B cell (primary cell): ENCODE measurements around the gene ROR2. TPM values are rescaled to one million over a fixed set of nuclear protein-coding genes. Genes with fewer than 3 reads are reported as not detected.

Experiments
- ATAC-seq: fragments of 200-7000 bp; cut with Tn5 transposase; one replicate; pipeline ENCODE4 v1.10.0; 2021; ENCODE audit warnings: low read depth, mild to moderate bottlenecking, moderate number of reproducible peaks, moderate library complexity
- CTCF ChIA-PET: fragments of 350-600 bp; sonication (Branson Sonifier 250); formaldehyde crosslinking; loops from one replicate; lab custom pipeline; 2021; ENCODE audit warnings: antibody characterized with exemption, inconsistent platforms; lab: Charles Lee
- POLR2A ChIA-PET: fragments of 350-600 bp; sonication (Branson Sonifier 250); formaldehyde crosslinking; loops from one replicate; lab custom pipeline; 2021; ENCODE audit warnings: antibody characterized with exemption; lab: Charles Lee
- DNase-seq: peaks from one replicate; pipeline ENCODE4 v3.0.0; 2013
- H2AFZ ChIP-seq: 2 replicates; pipeline ENCODE4 v1.6.1; 2012; ENCODE audit warnings: mild to moderate bottlenecking, low read depth, low read length; ENCODE audit not compliant: insufficient read depth, poor library complexity, severe bottlenecking
- H3K27ac ChIP-seq, 2 donors: 1 replicate in 1 of 2; 2 replicates in 1 of 2; pipeline ENCODE4 v1.5.1; 2012 to 2013; ENCODE audit warnings: low read length in 2 of 2, mild to moderate bottlenecking in 2 of 2, moderate library complexity in 1 of 2
- H3K27me3 ChIP-seq, 4 experiments: fragments of 200-600 bp in 1 of 4; sonication (generic) in 1 of 4; replicated peaks in 1 of 4; 1 replicate in 2 of 4; 2 replicates in 2 of 4; pipeline versions ENCODE4 v1.6.1 to v1.7.0; 2013 to 2016; ENCODE audit warnings: low read length in 3 of 4, mild to moderate bottlenecking in 2 of 4, mixed read lengths in 1 of 4, moderate library complexity in 1 of 4; ENCODE audit not compliant: insufficient read depth in 4 of 4, control insufficient read depth in 3 of 4; ENCODE audit errors: control extremely low read depth in 1 of 4
- H3K36me3 ChIP-seq, 2 experiments: replicated peaks in 1 of 2; 1 replicate in 1 of 2; 2 replicates in 1 of 2; pipeline versions ENCODE4 v1.6.1 to v1.7.1; 2013; ENCODE audit warnings: low read length in 1 of 2; ENCODE audit not compliant: insufficient read depth in 2 of 2, control insufficient read depth in 1 of 2; ENCODE audit errors: control extremely low read depth in 1 of 2, extremely low read depth in 1 of 2
- H3K4me1 ChIP-seq, 2 donors: fragments of 200-600 bp in 1 of 2; sonication (generic) in 1 of 2; 1 replicate in 1 of 2; 2 replicates in 1 of 2; pipeline versions ENCODE4 v1.5.1 to v1.6.1; 2013 to 2017; ENCODE audit warnings: low read length in 2 of 2; ENCODE audit not compliant: control insufficient read depth in 2 of 2, insufficient read depth in 2 of 2
- H3K4me2 ChIP-seq: replicated peaks from 2 replicates; pipeline ENCODE3; 2012; ENCODE audit warnings: mild to moderate bottlenecking, low read depth, low read length; ENCODE audit not compliant: poor library complexity, severe bottlenecking
- H3K4me3 ChIP-seq, 5 experiments: fragments of 200-600 bp in 1 of 5; sonication (generic) in 1 of 5; 1 replicate in 3 of 5; 2 replicates in 2 of 5; pipeline versions ENCODE4 v1.5.1 to v1.7.0; 2011 to 2016; ENCODE audit warnings: low read length in 4 of 5, mild to moderate bottlenecking in 4 of 5, low read depth in 2 of 5, control low read depth in 1 of 5, moderate library complexity in 1 of 5; ENCODE audit not compliant: insufficient read depth in 1 of 5; ENCODE audit errors: control extremely low read depth in 1 of 5, extremely low read depth in 1 of 5
- H3K79me2 ChIP-seq: fragments of 200-600 bp; sonication (generic); one replicate; pipeline ENCODE4 v1.6.0; 2016; ENCODE audit warnings: low read length; ENCODE audit not compliant: control insufficient read depth, insufficient read depth
- H3K9ac ChIP-seq: fragments of 200-600 bp; sonication (generic); 2 replicates; pipeline ENCODE4 v1.6.1; 2017; ENCODE audit warnings: mild to moderate bottlenecking, low read length, moderate library complexity
- H3K9me3 ChIP-seq, 3 donors: one replicate each; pipeline versions ENCODE4 v1.6.1 to v1.7.1; 2013; ENCODE audit warnings: low read length in 2 of 3; ENCODE audit not compliant: control insufficient read depth in 2 of 3, insufficient read depth in 1 of 3; ENCODE audit errors: control extremely low read depth in 1 of 3
- H4K20me1 ChIP-seq: 2 replicates; pipeline ENCODE4 v1.6.0; 2012; ENCODE audit warnings: mild to moderate bottlenecking, low read length; ENCODE audit not compliant: insufficient read depth, control insufficient read depth, poor library complexity, severe bottlenecking
- H3K27ac Mint-ChIP-seq: one replicate; pipeline ENCODE4 v1.8.0; 2021; ENCODE audit warnings: mixed read lengths
- H3K27me3 Mint-ChIP-seq: one replicate; pipeline ENCODE4 v1.8.0; 2021; ENCODE audit warnings: mixed read lengths
- H3K4me1 Mint-ChIP-seq: one replicate; pipeline ENCODE4 v1.8.0; 2021; ENCODE audit warnings: mixed read lengths
- H3K4me3 Mint-ChIP-seq: one replicate; pipeline ENCODE4 v1.8.0; 2021; ENCODE audit warnings: mixed read lengths
- H3K9me3 Mint-ChIP-seq: one replicate; pipeline ENCODE4 v1.8.0; 2022; ENCODE audit warnings: mixed read lengths; ENCODE audit not compliant: insufficient read depth
- EZH2 ChIP-seq: IDR thresholded peaks from 2 replicates; pipeline ENCODE4 v1.6.1; 2012; ENCODE audit warnings: borderline replicate concordance, low read depth, mild to moderate bottlenecking, moderate library complexity, low read length; ENCODE audit not compliant: insufficient read depth, poor library complexity, severe bottlenecking
- WGBS: methylation state at CpG from one replicate; pipeline ENCODE4 v1.1.5; 2013; ENCODE audit warnings: missing lambda C conversion rate; ENCODE audit not compliant: insufficient coverage; 5-methylcytosine and 5-hydroxymethylcytosine counted together
- intact Hi-C: fragments of 100-400 bp; cut with micrococcal nuclease; formaldehyde crosslinking; loops from one replicate; pipeline ENCODE4 v1.10.0; 2022
- polyA plus RNA-seq: library from polyadenylated mRNA; depleted of rRNA; stranded (reverse); fragments of >200 nt; gene quantifications from 2 replicates; pipeline ENCODE4 v1.2.3, GENCODE V29; 2012
- total RNA-seq, 2 donors: library from RNA; stranded (reverse); fragments of 120-200 nt in 1 of 2; gene quantifications; 1 replicate in 1 of 2; 2 replicates in 1 of 2; pipeline versions ENCODE4 v1.2.3 to v1.2.4, GENCODE V29; 2013 to 2022
- TF ChIP-seq, protein P1 (sequence below): fragments of 200-600 bp; IDR thresholded peaks from one replicate; pipeline ENCODE4 v1.8.0; 2022; ENCODE audit warnings: antibody characterized with exemption, mild to moderate bottlenecking

ROR2 gene
- total and polyA plus RNA-seq, 2 donors (not counting 1 experiment from before 2014, with no cell fraction given): 0.21 to 0.49 TPM

DNA sequence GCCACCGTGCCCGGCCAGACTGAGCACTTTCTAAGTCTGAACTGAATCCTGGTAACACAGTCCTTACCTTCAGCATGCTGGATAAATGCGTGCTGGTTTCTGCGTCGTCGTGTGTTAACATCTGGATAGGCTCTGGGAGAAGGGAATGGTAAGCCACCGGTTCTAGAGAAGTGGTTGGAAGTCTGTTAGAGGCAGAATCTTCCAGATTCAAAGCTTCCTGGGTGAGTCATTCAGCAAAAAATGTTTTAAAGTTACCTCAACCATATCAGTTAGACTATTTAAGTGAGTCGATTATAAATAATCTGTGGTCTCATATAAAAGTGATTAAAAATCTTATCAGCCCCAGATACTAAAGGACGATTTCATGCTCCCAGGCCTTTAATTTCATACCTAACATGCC lies 269.9 kb downstream of the ROR2 start:
- H3K9me3 Mint-ChIP-seq: no peaks in the 10 kb centered on the region
- no peaks in the 10 kb centered on the region for H3K36me3 ChIP-seq
- H3K4me3 Mint-ChIP-seq: no peak overlapping the region
- no peak for DNase-seq
- 96% methylated on average over 7 of the region's 9 CpGs for WGBS
- no peak overlapping the region for H3K9ac ChIP-seq
- no peak overlapping the region for H2AFZ ChIP-seq
- CTCF ChIA-PET: interaction anchor here (2.0 kb wide), 1 partner anchor 766 kb away, joined by 6 read pairs; no protein-coding TSS in a partner anchor
- H3K4me3 ChIP-seq: no peak overlapping the region
- H3K4me1 ChIP-seq: peaks cover 0 to 7% of the 10 kb centered on the region in 2 donors
- no peak overlapping the region for H3K27ac Mint-ChIP-seq
- no peak overlapping the region for H3K4me2 ChIP-seq
- peaks cover 0 to 2% (median 0%) of the 10 kb centered on the region in 3 donors for H3K9me3 ChIP-seq
- ATAC-seq: no peak
- intact Hi-C loops: no loop called here
- peaks cover 5% of the 10 kb centered on the region for H3K4me1 Mint-ChIP-seq
- H4K20me1 ChIP-seq: no peaks in the 10 kb centered on the region
- no peak for TF ChIP-seq EZH2
- TF ChIP-seq, protein P1, sequence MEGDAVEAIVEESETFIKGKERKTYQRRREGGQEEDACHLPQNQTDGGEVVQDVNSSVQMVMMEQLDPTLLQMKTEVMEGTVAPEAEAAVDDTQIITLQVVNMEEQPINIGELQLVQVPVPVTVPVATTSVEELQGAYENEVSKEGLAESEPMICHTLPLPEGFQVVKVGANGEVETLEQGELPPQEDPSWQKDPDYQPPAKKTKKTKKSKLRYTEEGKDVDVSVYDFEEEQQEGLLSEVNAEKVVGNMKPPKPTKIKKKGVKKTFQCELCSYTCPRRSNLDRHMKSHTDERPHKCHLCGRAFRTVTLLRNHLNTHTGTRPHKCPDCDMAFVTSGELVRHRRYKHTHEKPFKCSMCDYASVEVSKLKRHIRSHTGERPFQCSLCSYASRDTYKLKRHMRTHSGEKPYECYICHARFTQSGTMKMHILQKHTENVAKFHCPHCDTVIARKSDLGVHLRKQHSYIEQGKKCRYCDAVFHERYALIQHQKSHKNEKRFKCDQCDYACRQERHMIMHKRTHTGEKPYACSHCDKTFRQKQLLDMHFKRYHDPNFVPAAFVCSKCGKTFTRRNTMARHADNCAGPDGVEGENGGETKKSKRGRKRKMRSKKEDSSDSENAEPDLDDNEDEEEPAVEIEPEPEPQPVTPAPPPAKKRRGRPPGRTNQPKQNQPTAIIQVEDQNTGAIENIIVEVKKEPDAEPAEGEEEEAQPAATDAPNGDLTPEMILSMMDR: no peak
- H3K79me2 ChIP-seq: no peaks in the 10 kb centered on the region
- peaks cover 0 to 25% (median 9%) of the 10 kb centered on the region in 4 experiments for H3K27me3 ChIP-seq
- H3K27me3 Mint-ChIP-seq: peaks cover 58% of the 10 kb centered on the region
- H3K27ac ChIP-seq: no peak overlapping the region
- POLR2A ChIA-PET: no interaction called here

DNA sequence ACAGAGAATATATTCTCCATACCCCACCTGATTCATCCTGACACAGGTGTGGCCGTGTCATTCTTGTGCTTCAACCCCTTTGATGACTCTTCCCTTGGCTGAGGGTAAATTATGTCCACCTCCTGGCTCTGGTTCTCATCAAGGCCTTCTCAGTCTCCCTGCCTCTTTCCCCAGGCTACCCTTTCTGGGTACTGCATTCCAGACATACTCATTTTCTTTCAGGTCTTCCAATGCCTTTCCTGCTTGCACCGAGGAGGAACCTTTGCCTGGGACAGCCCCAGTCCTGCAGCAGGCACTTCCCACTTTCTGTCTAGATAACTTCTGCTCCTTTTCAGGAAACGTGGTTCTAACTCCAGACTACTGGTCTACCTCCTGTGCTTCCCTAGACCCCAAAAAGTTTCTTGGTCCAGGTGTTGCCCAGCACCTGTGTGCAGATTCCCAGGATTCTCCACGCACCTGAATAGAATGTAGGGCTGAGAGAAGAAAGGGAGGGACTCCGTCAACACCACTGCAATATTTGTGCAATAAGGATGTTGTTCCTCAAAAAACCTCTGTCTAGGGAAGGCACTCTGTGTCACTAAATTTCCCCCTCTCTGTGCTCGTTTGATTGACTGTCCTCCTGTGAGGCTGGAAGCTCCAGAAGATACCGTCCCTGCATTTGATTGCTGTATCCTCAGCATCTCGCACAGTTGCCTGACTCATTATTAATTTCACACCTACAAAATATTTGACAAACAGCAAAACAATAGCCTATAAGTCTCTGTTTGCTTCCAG lies 271.0 kb downstream of the ROR2 start:
- POLR2A ChIA-PET: no interaction called here
- TF ChIP-seq, protein P1: no peak
- no peak for TF ChIP-seq EZH2
- CTCF ChIA-PET: interaction anchor here (2.0 kb wide), 1 partner anchor 765 kb away, joined by 6 read pairs; no protein-coding TSS in a partner anchor
- intact Hi-C loops: no loop called here
- peaks cover 0 to 7% of the 10 kb centered on the region in 2 donors for H3K4me1 ChIP-seq
- no peak overlapping the region for H3K4me2 ChIP-seq
- no peaks in the 10 kb centered on the region for H3K79me2 ChIP-seq
- no peak overlapping the region for H2AFZ ChIP-seq
- Mint-ChIP-seq H3K9me3 (no peaks in the 10 kb centered on the region), H3K27ac (no peak overlapping the region), H3K4me1 (peaks cover 5% of the 10 kb centered on the region), H3K27me3 (peaks cover 61% of the 10 kb centered on the region), H3K4me3 (no peak overlapping the region)
- ATAC-seq (no peak), DNase-seq (no peak)
- 53% methylated on average over 6 of the region's 8 CpGs for WGBS
- H3K36me3 ChIP-seq: no peaks in the 10 kb centered on the region
- H3K9me3 ChIP-seq: peaks cover 0 to 2% (median 0%) of the 10 kb centered on the region in 3 donors
- peaks cover 0 to 25% (median 9%) of the 10 kb centered on the region in 4 experiments for H3K27me3 ChIP-seq
- no peak overlapping the region for H3K27ac ChIP-seq
- H3K4me3 ChIP-seq: no peak overlapping the region
- no peak overlapping the region for H3K9ac ChIP-seq
- no peaks in the 10 kb centered on the region for H4K20me1 ChIP-seq
